NT2/D1 (cell line): ENCODE measurements around the gene CAPN3.

Experiments used
- SUZ12 ChIP-seq: IDR thresholded peaks from 2 replicates; pipeline ENCODE4 v1.6.1; 2011; ENCODE audit not compliant: insufficient read length, insufficient read depth; ENCODE audit errors: extremely low read depth
- YY1 ChIP-seq: IDR thresholded peaks from 2 replicates; pipeline ENCODE4 v1.6.1; 2011; ENCODE audit not compliant: insufficient read length, insufficient read depth

GRCh38 chr15:42427429-42428223 lies 68.3 kb downstream of the CAPN3 start:
- TF ChIP-seq YY1 (no peak), SUZ12 (no peak)
